ENCODE measurements around the gene CEP250.

DNA sequence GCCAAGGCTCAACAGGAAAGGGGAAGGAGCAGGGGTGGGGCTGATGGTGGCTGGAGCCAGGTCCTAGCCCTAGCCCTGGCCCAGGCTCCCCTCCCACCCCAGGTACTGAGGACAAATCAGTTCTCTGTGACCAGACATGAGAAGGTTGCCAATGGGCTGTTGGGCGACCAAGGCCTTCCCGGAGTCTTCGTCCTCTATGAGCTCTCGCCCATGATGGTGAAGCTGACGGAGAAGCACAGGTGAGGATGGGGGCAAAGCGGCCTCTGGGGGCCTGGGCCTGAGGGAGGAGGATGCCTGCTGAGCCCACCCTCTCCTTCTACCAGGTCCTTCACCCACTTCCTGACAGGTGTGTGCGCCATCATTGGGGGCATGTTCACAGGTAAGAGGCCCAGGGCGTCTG is 101.5 kb downstream of the CEP250 start:
- TF ChIP-seq, protein P1, sequence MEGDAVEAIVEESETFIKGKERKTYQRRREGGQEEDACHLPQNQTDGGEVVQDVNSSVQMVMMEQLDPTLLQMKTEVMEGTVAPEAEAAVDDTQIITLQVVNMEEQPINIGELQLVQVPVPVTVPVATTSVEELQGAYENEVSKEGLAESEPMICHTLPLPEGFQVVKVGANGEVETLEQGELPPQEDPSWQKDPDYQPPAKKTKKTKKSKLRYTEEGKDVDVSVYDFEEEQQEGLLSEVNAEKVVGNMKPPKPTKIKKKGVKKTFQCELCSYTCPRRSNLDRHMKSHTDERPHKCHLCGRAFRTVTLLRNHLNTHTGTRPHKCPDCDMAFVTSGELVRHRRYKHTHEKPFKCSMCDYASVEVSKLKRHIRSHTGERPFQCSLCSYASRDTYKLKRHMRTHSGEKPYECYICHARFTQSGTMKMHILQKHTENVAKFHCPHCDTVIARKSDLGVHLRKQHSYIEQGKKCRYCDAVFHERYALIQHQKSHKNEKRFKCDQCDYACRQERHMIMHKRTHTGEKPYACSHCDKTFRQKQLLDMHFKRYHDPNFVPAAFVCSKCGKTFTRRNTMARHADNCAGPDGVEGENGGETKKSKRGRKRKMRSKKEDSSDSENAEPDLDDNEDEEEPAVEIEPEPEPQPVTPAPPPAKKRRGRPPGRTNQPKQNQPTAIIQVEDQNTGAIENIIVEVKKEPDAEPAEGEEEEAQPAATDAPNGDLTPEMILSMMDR (IDR thresholded peaks at IDR 0.05; ENCODE audit: borderline replicate concordance, extremely low read depth, low read length, poor library complexity, severe bottlenecking), result no peak
- no peak for TF ChIP-seq EZH2 (IDR thresholded peaks at IDR 0.05; ENCODE audit: borderline replicate concordance, low read depth, low read length, severe bottlenecking)

All from DND-41 (cell line).